ENCODE measurements around the gene MYH3.

Gene MYH3

GRCh38 chr17:10687499-10687898 is 30.4 kb upstream of the MYH3 start:
- TF ChIP-seq ZFX (IDR thresholded peaks at IDR 0.05; ENCODE audit: borderline replicate concordance): no peak
- TF ChIP-seq CTCF (IDR thresholded peaks at IDR 0.05): no peak

GRCh38 chr17:10683853-10684252 is 26.7 kb upstream of the MYH3 start:
- peak; percentile 77 for TF ChIP-seq CTCF (IDR thresholded peaks at IDR 0.05)
- TF ChIP-seq ZFX (IDR thresholded peaks at IDR 0.05; ENCODE audit: borderline replicate concordance): no peak
- H3K27ac ChIP-seq: no peak overlapping the region

More at GRCh38 chr17:10687499-10687898, 30.4 kb upstream of the MYH3 start:
- no peak overlapping the region for H3K27ac ChIP-seq

- TF ChIP-seq CTCF (IDR thresholded peaks at IDR 0.05) (no peak), ZFX (IDR thresholded peaks at IDR 0.05; ENCODE audit: borderline replicate concordance) (no peak)
Measured at GRCh38 chr17:10681866-10682446, 24.8 kb upstream of the MYH3 start.

GRCh38 chr17:10674704-10675103 is 17.6 kb upstream of the MYH3 start:
- TF ChIP-seq ZFX (IDR thresholded peaks at IDR 0.05; ENCODE audit: borderline replicate concordance) (no peak), CTCF (IDR thresholded peaks at IDR 0.05) (no peak)

More at GRCh38 chr17:10681866-10682446, 24.8 kb upstream of the MYH3 start:
- no peak overlapping the region for H3K27ac ChIP-seq

GRCh38 chr17:10673312-10673711 is 16.2 kb upstream of the MYH3 start:
- H3K27ac ChIP-seq: no peak overlapping the region
- TF ChIP-seq ZFX (IDR thresholded peaks at IDR 0.05; ENCODE audit: borderline replicate concordance) (no peak), CTCF (IDR thresholded peaks at IDR 0.05) (no peak)

More at GRCh38 chr17:10674704-10675103, 17.6 kb upstream of the MYH3 start:
- H3K27ac ChIP-seq: no peak overlapping the region

- no peak overlapping the region for H3K27ac ChIP-seq
- TF ChIP-seq ZFX (IDR thresholded peaks at IDR 0.05; ENCODE audit: borderline replicate concordance): no peak
- TF ChIP-seq CTCF (IDR thresholded peaks at IDR 0.05): no peak
Measured at GRCh38 chr17:10668775-10669174, 11.7 kb upstream of the MYH3 start.

GRCh38 chr17:10666906-10667305 is 9.8 kb upstream of the MYH3 start:
- no peak overlapping the region for H3K27ac ChIP-seq
- TF ChIP-seq ZFX (IDR thresholded peaks at IDR 0.05; ENCODE audit: borderline replicate concordance): no peak
- no peak for TF ChIP-seq CTCF (IDR thresholded peaks at IDR 0.05)
